Measurements from ENCODE around the gene VAV1.
"Not testable (repeated sequence)": the region's sequence is repeated elsewhere in the genome, so short reads cannot be mapped to it uniquely, and the experiment has no call there.

Gene VAV1

GRCh38 chr19:6822311-6822670, 49.8 kb downstream of the VAV1 start:
- no peak for DNase-seq

- no peak for DNase-seq
Observed at GRCh38 chr19:6825076-6825774, 52.7 kb downstream of the VAV1 start.

- no peak for DNase-seq
Observed at GRCh38 chr19:6826281-6826920, 53.9 kb downstream of the VAV1 start.

- no peak for DNase-seq
Observed at GRCh38 chr19:6828306-6828697, 55.8 kb downstream of the VAV1 start.

GRCh38 chr19:6828698-6829633, 56.5 kb downstream of the VAV1 start:
- DNase-seq, result no peak

GRCh38 chr19:6829829-6830228, 57.3 kb downstream of the VAV1 start:
- DNase-seq, result not testable (repeated sequence)

DNA sequence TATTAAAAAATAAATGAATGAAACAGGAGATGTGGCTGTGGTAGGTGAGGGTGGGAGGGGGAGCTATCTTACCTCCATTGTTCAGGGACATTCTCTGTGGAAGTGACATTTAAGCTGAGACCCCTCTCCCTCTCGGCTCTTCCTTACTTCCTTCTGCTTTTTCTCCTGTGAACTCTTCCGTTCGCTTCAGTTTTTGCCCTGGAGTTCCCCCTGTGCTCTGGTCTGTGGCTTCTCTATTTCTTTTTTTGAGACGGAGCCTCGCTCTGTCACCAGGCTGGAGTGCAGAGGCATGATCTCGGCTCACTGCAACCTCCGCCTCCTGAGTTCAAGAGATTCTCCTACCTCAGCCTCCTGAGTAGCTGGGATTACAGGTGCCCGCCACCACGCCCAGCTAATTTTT, 58.6 kb downstream of the VAV1 start:
- not testable (repeated sequence) for DNase-seq

DNA sequence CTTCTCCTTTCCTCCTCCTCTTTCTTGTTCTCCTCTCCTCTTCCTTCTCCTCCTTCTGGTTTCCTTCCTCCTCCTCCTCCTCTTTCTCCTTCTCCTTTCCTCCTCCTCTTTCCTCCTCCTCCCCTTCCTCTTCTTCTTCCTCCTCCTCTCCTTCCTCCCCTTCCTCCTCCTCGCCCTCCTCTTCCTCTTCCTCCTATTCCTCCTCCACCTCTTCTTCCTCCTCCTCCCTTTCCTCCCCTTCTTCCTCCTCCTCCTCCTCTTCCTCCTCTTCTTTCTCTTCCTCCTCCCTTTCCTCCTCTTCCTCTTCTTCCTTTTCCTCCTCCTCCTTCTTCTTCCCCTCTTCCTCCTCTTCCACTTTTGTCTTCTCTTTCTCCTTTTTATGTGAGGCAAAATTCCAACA, 59.9 kb downstream of the VAV1 start:
- no peak for DNase-seq

- no peak for DNase-seq
Observed at GRCh38 chr19:6833166-6833790, 60.8 kb downstream of the VAV1 start.

- no peak for DNase-seq
Observed at GRCh38 chr19:6834433-6834832, 61.9 kb downstream of the VAV1 start.

- no peak for DNase-seq
Observed at GRCh38 chr19:6835501-6835900, 63.0 kb downstream of the VAV1 start.

DNA sequence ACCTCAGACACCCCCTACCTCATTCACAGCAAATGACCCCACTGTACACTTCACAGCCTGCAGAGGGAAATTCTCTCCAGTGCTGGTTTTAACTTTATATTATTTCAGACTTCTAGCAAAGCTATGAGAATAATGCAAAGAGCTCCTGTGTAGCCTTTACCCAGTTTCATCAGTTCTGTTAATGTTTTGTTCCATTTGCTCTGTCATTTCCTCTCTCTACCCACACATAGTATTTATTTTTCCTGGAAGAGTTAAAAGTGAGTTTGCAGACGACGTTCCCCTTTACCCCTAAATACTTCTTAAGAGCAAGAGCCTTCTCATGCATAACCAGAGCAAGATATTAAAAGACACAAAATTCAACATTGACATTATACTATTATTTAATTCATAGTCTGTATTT, 65.0 kb downstream of the VAV1 start:
- DNase-seq, result no peak

- DNase-seq, result no peak
Observed at GRCh38 chr19:6838062-6838655, 65.7 kb downstream of the VAV1 start.

GRCh38 chr19:6842871-6843607, 70.5 kb downstream of the VAV1 start:
- DNase-seq, result no peak

DNA sequence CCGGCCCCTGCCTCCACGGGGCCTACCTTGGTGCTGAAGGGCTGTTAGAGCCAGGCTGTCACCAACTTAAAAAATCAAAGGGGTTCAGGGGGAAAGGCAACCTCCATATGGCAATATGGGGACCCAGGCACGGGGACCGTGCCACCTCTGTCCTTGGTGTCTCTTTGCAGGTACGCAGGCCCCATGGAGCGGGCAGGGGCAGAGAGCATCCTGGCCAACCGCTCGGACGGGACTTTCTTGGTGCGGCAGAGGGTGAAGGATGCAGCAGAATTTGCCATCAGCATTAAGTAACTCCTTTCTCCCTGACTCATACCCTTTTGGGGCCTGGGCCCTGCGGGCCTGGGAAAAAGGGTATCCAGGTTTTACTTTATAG, 75.3 kb downstream of the VAV1 start:
- no peak for DNase-seq

DNA sequence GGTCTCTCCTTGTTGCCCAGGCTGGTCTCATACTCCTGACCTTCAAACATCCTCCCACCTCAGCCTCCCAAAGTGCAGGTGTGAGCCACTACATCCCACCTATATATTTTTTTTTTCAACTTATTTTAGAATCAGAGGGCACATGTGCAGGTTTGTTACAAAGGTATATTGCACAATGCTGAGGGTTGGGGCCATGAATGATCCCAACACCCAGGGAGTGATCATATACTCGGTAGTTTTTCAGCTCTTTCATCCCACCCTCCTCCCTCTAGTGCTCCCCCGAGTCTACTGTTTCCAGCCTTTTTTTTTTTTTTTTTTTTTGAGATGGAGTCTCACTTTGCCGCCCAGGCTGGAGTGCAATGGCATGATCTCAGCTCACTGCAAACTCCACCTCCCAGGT, 76.5 kb downstream of the VAV1 start:
- DNase-seq, result no peak

DNA sequence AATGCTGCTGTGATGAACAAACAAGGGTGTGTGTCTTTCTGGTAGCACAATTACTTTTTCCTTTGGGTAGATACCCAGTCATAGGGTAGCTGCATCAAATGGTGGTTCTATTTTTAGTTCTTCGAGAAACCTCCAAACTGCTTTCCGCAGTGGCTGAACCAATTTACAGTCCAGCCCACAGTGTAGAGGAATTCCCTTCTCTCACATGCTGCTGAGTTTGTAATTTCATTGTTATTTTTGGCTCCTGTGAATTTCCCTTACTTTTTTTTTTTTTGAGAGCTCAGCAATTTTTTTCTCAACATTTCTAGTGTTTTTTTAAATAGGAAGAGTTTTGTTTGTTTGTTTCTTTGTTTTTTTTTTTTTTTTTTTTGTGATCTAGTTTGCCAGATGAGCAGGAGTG, 77.4 kb downstream of the VAV1 start:
- DNase-seq, result no peak

GRCh38 chr19:6851359-6851758, 78.9 kb downstream of the VAV1 start:
- no peak for DNase-seq

GRCh38 chr19:6852001-6852400, 79.5 kb downstream of the VAV1 start:
- DNase-seq, result no peak

GRCh38 chr19:6853868-6854267, 81.4 kb downstream of the VAV1 start:
- no peak for DNase-seq

GRCh38 chr19:6854758-6855157, 82.2 kb downstream of the VAV1 start:
- DNase-seq, result no peak

- DNase-seq, result no peak
Observed at GRCh38 chr19:6856749-6857372, 84.4 kb downstream of the VAV1 start.

Measured in fibroblast of skin of right quadriceps (primary cell).